Body of pancreas (tissue), 4 donors: Measurements from ENCODE around the gene PALLD. TPM values are rescaled to one million over a fixed set of nuclear protein-coding genes. Genes with fewer than 3 reads are reported as not detected.

Experiments
- ATAC-seq: fragments of 150-250 bp; one replicate; pipeline ENCODE4 v1.9.1; 2016
- DNase-seq, 4 donors: peaks; one replicate each; pipeline ENCODE4 v3.0.0-alpha.2; 2019
- H3K27ac ChIP-seq, 4 donors: fragments of 200-600 bp; sonication (generic); 1 replicate in 3 of 4; 2 replicates in 1 of 4; pipeline versions ENCODE4 v1.5.1 to v1.6.1; 2016 to 2019; ENCODE audit warnings: mild to moderate bottlenecking in 1 of 4, mixed read lengths in 1 of 4, moderate library complexity in 1 of 4
- H3K27me3 ChIP-seq, 2 donors: fragments of 200-600 bp; sonication (generic); one replicate each; pipeline ENCODE4 v1.6.0; 2016; ENCODE audit warnings: mild to moderate bottlenecking in 1 of 2
- H3K36me3 ChIP-seq, 2 donors: fragments of 200-600 bp; sonication (generic); replicated peaks in 1 of 2; 2 replicates each; pipeline ENCODE4 v1.5.1; 2016; ENCODE audit warnings: low read depth in 2 of 2; ENCODE audit not compliant: insufficient read depth in 1 of 2
- H3K4me1 ChIP-seq: fragments of 200-600 bp; sonication (generic); one replicate; pipeline ENCODE4 v1.6.0; 2016
- H3K4me3 ChIP-seq, 2 donors: fragments of 200-600 bp; sonication (generic); 1 replicate in 1 of 2; 2 replicates in 1 of 2; pipeline ENCODE4 v1.5.1; 2016 to 2019
- H3K9me3 ChIP-seq, 3 donors: fragments of 200-600 bp; sonication (generic); 1 replicate in 2 of 3; 2 replicates in 1 of 3; pipeline ENCODE4 v1.5.1; 2016
- POLR2A ChIP-seq, 3 donors: fragments of 450-650 bp; IDR thresholded peaks; one replicate each; pipeline ENCODE4 v1.6.1; 2016; ENCODE audit warnings: antibody characterized with exemption in 3 of 3, mild to moderate bottlenecking in 2 of 3
- WGBS, 2 donors: methylation state at CpG; one replicate each; pipeline ENCODE4 v1.1.5; 2017; 5-methylcytosine and 5-hydroxymethylcytosine counted together
- intact Hi-C: fragments of 100-400 bp; cut with DNase I; formaldehyde crosslinking; loops from one replicate; pipeline ENCODE4 v1.15.1; 2023
- total RNA-seq, 2 donors: library from RNA; depleted of rRNA; stranded (reverse); fragments of >200 nt; gene quantifications; one replicate each; pipeline ENCODE4 v1.1.0, GENCODE V29; 2016
- TF ChIP-seq, protein P1 (sequence below), 7 experiments: fragments of 450-650 bp in 4 of 7; fragments of 200-600 bp in 3 of 7; sonication (generic) in 3 of 7; IDR thresholded peaks; one replicate each; pipeline ENCODE4 v1.5.1; 2016 to 2019; ENCODE audit warnings: antibody characterized with exemption in 7 of 7

Gene PALLD
- total RNA-seq, 2 donors from 2014 or later: 46.8 to 52.4 TPM

DNA sequence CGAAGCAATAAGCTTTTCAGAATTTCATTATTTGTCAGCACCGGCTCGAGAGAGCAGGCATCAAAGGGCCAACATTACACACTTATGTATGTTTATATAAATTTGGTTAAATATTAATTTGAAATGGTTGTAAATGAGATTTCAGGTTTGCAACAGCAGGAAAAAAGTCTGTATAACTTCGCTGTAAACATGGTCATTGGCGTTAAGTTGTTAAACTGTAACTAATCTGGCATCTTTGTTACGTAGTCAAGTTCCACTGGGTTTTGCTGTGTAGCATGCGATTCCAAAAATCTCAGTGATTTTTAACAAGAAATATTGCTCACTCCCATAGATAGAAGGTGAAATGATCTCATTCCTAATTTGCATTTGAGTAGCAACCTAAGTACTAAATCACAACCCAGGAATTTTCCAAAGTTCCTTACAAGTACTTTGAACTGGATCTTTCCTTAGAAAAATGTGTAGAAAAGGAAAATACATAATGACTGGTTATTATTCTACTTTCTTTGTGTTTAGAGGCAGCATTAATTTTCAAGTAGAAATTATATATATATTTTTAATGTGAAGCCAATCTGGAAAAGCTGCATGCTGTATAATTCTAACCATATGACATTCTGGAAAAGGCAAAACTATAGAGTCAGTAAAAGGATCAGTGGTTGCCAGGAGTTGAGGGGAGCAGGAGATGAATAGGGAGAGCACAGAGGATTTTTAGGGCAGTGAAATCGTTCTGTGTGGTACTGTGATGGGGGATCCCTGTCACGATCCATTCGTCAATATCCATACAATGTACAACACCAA lies 291.1 kb downstream of the PALLD start:
- Histone ChIP-seq H3K9me3 (no peaks in the 10 kb centered on the region), H3K4me3 (no peak overlapping the region), H3K27ac (no peak overlapping the region), H3K36me3 (no peaks in the 10 kb centered on the region), H3K4me1 (no peaks in the 10 kb centered on the region), H3K27me3 (peaks cover 0 to 3% of the 10 kb centered on the region in 2 donors)
- 41 to 50% methylated on average over 10 of the region's 10 CpGs for WGBS, 2 donors
- ATAC-seq (peak; percentile 42), DNase-seq (no peak)
- intact Hi-C loops: no loop called here
- no peak for TF ChIP-seq POLR2A (IDR thresholded peaks at IDR 0.05)
- TF ChIP-seq, protein P1, sequence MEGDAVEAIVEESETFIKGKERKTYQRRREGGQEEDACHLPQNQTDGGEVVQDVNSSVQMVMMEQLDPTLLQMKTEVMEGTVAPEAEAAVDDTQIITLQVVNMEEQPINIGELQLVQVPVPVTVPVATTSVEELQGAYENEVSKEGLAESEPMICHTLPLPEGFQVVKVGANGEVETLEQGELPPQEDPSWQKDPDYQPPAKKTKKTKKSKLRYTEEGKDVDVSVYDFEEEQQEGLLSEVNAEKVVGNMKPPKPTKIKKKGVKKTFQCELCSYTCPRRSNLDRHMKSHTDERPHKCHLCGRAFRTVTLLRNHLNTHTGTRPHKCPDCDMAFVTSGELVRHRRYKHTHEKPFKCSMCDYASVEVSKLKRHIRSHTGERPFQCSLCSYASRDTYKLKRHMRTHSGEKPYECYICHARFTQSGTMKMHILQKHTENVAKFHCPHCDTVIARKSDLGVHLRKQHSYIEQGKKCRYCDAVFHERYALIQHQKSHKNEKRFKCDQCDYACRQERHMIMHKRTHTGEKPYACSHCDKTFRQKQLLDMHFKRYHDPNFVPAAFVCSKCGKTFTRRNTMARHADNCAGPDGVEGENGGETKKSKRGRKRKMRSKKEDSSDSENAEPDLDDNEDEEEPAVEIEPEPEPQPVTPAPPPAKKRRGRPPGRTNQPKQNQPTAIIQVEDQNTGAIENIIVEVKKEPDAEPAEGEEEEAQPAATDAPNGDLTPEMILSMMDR (IDR thresholded peaks at IDR 0.05): no peak

DNA sequence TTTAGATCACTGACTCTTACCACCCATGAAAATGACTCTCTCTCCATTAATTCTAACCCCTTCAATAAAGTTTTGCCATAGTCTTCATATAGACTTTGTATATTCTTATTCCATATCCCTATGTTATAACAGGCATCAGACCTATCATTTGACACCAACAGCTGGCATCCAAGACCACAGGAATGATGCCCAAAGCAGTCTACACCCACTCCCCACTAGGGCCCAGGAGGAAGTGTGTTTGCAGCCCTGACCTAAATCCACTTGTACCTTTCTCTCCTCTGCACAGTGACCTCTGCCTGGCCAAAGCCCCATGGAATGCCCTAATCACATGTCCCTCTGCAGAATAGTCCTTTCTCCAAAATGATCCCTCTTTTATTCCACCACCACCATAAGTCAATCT lies 294.0 kb downstream of the PALLD start:
- intact Hi-C loops: no loop called here
- H3K36me3 ChIP-seq: no peaks in the 10 kb centered on the region
- no peaks in the 10 kb centered on the region for H3K9me3 ChIP-seq
- DNase-seq: no peak
- H3K4me1 ChIP-seq: no peaks in the 10 kb centered on the region
- TF ChIP-seq, protein P1 (IDR thresholded peaks at IDR 0.05): no peak
- TF ChIP-seq POLR2A (IDR thresholded peaks at IDR 0.05): no peak
- peaks cover 0 to 3% of the 10 kb centered on the region in 2 donors for H3K27me3 ChIP-seq
- ATAC-seq: no peak
- no peak overlapping the region for H3K27ac ChIP-seq
- H3K4me3 ChIP-seq: no peak overlapping the region

DNA sequence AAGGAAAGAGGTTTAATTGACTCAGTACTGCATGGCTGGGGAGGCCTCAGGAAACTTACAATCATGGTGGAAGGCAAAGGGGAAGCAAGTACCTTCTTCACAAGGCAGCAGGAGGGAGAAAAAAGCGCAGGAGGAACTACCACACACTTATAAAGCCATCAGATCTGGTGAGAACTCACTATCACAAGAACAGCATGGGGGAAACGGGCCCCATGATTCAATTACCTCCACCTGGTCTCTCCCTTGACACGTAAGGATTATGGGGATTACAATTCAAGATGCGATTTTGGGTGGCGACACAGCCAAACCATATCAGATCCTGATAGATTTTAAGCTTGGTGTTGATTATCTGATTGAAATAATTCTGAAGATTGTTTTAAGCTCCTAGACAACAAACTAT lies 294.5 kb downstream of the PALLD start:
- no peak for ATAC-seq
- Histone ChIP-seq H3K4me1 (no peaks in the 10 kb centered on the region), H3K4me3 (no peak overlapping the region), H3K27ac (no peak overlapping the region), H3K36me3 (no peaks in the 10 kb centered on the region), H3K9me3 (no peaks in the 10 kb centered on the region), H3K27me3 (peaks cover 0 to 3% of the 10 kb centered on the region in 2 donors)
- intact Hi-C loops: no loop called here
- TF ChIP-seq POLR2A (IDR thresholded peaks at IDR 0.05): no peak
- TF ChIP-seq, protein P1 (IDR thresholded peaks at IDR 0.05): no peak
- no peak for DNase-seq
- 82 to 83% methylated on average over 5 of the region's 5 CpGs for WGBS, 2 donors

DNA sequence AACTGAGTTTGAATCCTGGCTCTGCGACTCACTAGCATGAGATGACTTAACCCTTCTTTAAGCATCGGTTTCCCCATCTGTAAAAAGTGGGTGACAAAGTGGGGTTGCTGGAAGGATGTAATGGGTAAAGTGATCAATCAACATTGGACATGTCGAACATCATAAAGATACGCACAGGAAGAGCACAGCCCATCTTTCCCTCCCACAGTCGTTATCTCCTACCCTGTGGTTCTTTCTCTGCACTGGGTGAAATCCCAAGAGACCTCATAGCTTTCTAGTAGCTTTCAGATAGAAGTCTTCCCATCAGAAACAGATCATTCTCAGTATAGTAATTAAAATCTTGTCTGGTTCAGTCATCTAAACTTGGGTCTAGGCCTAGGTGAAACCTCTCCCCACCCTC lies 296.7 kb downstream of the PALLD start:
- Histone ChIP-seq H3K4me3 (no peak overlapping the region), H3K27me3 (peaks cover 0 to 3% of the 10 kb centered on the region in 2 donors), H3K27ac (no peak overlapping the region), H3K4me1 (no peaks in the 10 kb centered on the region), H3K9me3 (no peaks in the 10 kb centered on the region), H3K36me3 (no peaks in the 10 kb centered on the region)
- 91% methylated on average over 5 of the region's 5 CpGs for WGBS, 2 donors
- TF ChIP-seq, protein P1 (IDR thresholded peaks at IDR 0.05): no peak
- TF ChIP-seq POLR2A (IDR thresholded peaks at IDR 0.05): no peak
- no peak for DNase-seq
- ATAC-seq: no peak
- intact Hi-C loops: no loop called here
